Measurements from ENCODE around the gene ZNF608. TPM values are rescaled to one million over a fixed set of nuclear protein-coding genes. Genes with fewer than 3 reads are reported as not detected.

The ZNF608 gene
- total RNA-seq, 1 donor, result 2.6 TPM

DNA sequence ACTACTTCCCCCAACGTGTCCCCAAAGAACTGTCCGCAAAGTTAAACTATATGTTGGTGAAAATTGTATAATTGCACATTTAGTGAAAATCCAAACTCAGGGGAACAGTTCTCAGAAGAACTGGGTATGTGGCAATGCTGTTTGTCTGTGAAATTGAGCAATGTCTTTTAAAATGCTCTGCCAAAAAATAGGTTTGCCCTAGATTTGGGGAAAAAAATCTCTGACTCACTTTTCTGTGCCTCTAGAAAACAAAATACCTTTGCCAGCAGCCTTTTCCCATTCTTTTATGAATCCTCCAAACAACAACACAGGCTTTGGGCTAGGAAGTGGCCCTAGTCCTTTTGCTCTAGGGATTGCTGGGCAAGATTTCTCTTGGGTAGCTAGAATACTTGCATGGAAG is 37.4 kb upstream of the ZNF608 start:
- no peak for TF ChIP-seq CTCF (IDR thresholded peaks at IDR 0.05; ENCODE audit: insufficient read depth, low read depth, low read length)
- peak; percentile 70 for DNase-seq (ENCODE audit: low read depth)
- no peak overlapping the region for H3K4me3 ChIP-seq (ENCODE audit: low read depth, low read length)

DNA sequence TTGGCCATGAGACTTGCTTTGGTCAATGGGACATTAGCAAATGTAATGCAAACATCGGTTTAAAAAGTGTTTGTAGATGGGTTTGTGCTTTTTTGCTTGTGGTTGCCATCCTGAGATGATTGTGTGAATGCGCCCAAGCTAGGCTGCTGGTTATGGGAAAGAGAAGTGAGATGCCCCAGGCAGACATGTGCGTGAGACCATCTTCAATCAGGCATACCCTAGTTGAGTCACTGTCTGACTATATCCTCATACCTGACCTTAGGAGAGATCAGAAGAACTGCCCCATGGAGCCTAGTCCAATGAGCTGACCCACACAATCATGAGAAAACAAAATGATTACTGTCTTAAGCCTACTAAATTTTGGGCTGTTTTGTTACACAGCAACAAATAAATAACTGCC is 36.8 kb upstream of the ZNF608 start:
- TF ChIP-seq CTCF (IDR thresholded peaks at IDR 0.05; ENCODE audit: insufficient read depth, low read depth, low read length), result no peak
- DNase-seq (ENCODE audit: low read depth), result no peak
- no peak overlapping the region for H3K4me3 ChIP-seq (ENCODE audit: low read depth, low read length)

DNA sequence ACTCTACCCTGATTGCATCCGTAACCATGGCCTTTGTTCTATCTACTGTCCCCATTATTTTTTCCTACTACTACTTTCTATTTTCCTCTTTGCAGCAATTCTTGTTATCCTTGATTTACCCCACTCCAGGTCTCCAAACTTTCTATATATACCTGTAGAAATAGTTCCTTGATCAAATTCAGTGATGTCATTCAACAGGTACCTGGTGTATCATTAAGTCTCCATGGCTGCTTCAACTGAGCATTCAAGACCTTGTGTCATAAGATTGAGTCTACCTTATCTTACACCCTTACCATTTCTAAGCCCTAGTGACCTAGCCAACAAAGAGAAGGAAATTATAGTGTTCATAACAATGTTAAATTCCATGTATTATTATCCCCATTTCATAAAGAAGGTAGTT is 35.8 kb upstream of the ZNF608 start:
- TF ChIP-seq CTCF (IDR thresholded peaks at IDR 0.05; ENCODE audit: insufficient read depth, low read depth, low read length), result no peak
- DNase-seq (ENCODE audit: low read depth), result no peak

DNA sequence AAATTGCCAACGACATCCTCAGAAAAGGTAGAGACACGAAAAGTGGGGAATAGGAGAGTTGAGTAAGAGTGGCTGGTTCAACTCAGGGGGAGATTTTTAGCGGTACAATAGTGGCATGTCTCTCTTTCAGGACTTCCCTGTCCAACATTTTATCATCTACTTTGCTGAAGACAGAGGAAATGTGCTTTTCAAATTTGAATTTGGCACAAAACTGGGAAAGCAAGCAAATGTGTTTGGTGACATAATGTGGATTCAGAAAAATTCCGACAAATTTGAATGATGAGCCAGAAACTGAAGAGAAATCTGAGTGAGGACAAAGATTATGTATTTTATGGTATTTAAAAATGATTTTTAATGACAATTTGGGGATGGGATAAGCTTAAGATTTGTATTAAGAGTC is 33.6 kb upstream of the ZNF608 start:
- no peak for DNase-seq (ENCODE audit: low read depth)
- no peak for TF ChIP-seq CTCF (IDR thresholded peaks at IDR 0.05; ENCODE audit: insufficient read depth, low read depth, low read length)
- H3K4me3 ChIP-seq (ENCODE audit: low read depth, low read length), result no peak overlapping the region

More for the DNA sequence above, 35.8 kb upstream of the ZNF608 start:
- H3K4me3 ChIP-seq (ENCODE audit: low read depth, low read length), result no peak overlapping the region

GRCh38 chr5:124773315-124774311 is 27.2 kb upstream of the ZNF608 start:
- no peak overlapping the region for H3K4me3 ChIP-seq (ENCODE audit: low read depth, low read length)
- no peak for DNase-seq (ENCODE audit: low read depth)
- TF ChIP-seq CTCF (IDR thresholded peaks at IDR 0.05; ENCODE audit: insufficient read depth, low read depth, low read length), result no peak

DNA sequence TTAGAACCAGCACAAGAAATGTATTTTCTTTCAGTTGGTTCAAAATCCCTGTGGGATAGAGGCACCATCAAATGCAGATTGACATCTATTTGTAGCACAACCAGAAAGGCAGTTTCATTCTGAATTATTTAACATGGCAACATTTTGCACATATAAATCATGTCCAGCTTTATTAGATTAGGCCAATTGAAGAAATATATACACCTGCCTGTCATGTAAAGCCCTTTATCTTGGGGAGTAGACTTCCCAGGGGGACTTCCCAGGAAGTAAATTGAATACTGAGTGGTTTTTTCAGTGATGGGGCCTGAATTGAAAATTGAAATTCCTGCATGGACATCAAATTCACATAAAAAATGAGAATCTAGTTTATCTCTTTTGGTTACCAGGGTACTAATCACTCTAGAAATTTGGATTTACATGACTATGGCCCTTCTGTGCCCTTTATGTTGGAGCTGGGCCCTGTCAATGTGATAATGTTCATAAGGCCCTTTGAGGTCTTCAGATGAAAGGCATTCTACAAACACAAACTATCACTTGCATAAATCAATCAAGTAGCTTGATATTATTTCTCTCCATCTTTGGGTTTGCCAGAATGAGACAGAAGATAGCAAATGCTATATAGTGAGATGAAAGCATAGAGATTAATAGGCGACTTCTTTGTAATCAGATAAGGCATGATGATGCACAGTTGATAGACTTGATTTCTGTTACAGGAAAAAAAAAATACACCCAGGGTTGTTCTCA is 26.2 kb upstream of the ZNF608 start:
- no peak overlapping the region for H3K4me3 ChIP-seq (ENCODE audit: low read depth, low read length)
- no peak for TF ChIP-seq CTCF (IDR thresholded peaks at IDR 0.05; ENCODE audit: insufficient read depth, low read depth, low read length)
- DNase-seq (ENCODE audit: low read depth), result no peak

All from fibroblast of villous mesenchyme (primary cell).